SK-N-SH treated with all-trans-retinoic acid at 6 μM for 48 hours (cell line): ENCODE data around the gene FCN3.
"Not testable (repeated sequence)": the region's sequence is repeated elsewhere in the genome, so short reads cannot be mapped to it uniquely, and the experiment has no call there.

Experiments used
- ATAC-seq: fragments of 200-7000 bp; cut with Tn5 transposase; 3 replicates; pipeline ENCODE4 v1.9.1; 2020; ENCODE audit warnings: mild to moderate bottlenecking, moderate library complexity
- ARNTL ChIP-seq: fragments of 450-650 bp; formaldehyde crosslinking; IDR thresholded peaks from 2 replicates; pipeline ENCODE4 v1.5.0; 2020; ENCODE audit warnings: low read depth, mild to moderate bottlenecking, moderate library complexity, borderline replicate concordance
- BACH2 ChIP-seq: fragments of 250-450 bp; sonication (Bioruptor Pico); IDR thresholded peaks from 2 replicates; pipeline ENCODE4 v1.9.0; 2021; ENCODE audit warnings: mild to moderate bottlenecking, borderline replicate concordance
- CREB5 ChIP-seq: fragments of 250-450 bp; sonication (Bioruptor Pico); IDR thresholded peaks from 2 replicates; pipeline ENCODE4 v1.5.1; 2020; ENCODE audit warnings: low read depth, mild to moderate bottlenecking, moderate library complexity
- CSDC2 ChIP-seq: fragments of 250-450 bp; sonication (Bioruptor Pico); IDR thresholded peaks from 2 replicates; pipeline ENCODE4 v1.5.0; 2020; ENCODE audit warnings: mild to moderate bottlenecking, moderate library complexity
- CSRNP3 ChIP-seq: fragments of 250-450 bp; sonication (Bioruptor Pico); IDR thresholded peaks from 2 replicates; pipeline ENCODE4 v1.5.1; 2021; ENCODE audit warnings: mild to moderate bottlenecking, moderate library complexity
- ESRRG ChIP-seq: fragments of 250-450 bp; sonication (Bioruptor Pico); IDR thresholded peaks from 2 replicates; pipeline ENCODE4 v1.6.1; 2021; ENCODE audit warnings: mild to moderate bottlenecking
- GLIS3 ChIP-seq: fragments of 250-450 bp; sonication (Bioruptor Pico); IDR thresholded peaks from 2 replicates; pipeline ENCODE4 v1.5.0; 2020; ENCODE audit warnings: mild to moderate bottlenecking, moderate library complexity
- ISL1 ChIP-seq: fragments of 250-450 bp; sonication (Bioruptor Pico); IDR thresholded peaks from 2 replicates; pipeline ENCODE4 v2.1.2; 2022; ENCODE audit warnings: mild to moderate bottlenecking, moderate library complexity
- OSR1 ChIP-seq: fragments of 250-450 bp; sonication (Bioruptor Pico); IDR thresholded peaks from 2 replicates; pipeline ENCODE4 v1.8.0; 2022; ENCODE audit warnings: moderate library complexity, mild to moderate bottlenecking, inconsistent platforms
- PPARA ChIP-seq: fragments of 250-450 bp; sonication (Bioruptor Pico); IDR thresholded peaks from 2 replicates; pipeline ENCODE4 v1.5.0; 2020; ENCODE audit warnings: mild to moderate bottlenecking, borderline replicate concordance
- RARB ChIP-seq: fragments of 250-450 bp; sonication (Bioruptor Pico); IDR thresholded peaks from 2 replicates; pipeline ENCODE4 v1.8.0; 2021; ENCODE audit warnings: mild to moderate bottlenecking, moderate library complexity
- SNAI2 ChIP-seq: fragments of 250-450 bp; sonication (Bioruptor Pico); IDR thresholded peaks from 2 replicates; pipeline ENCODE4 v1.5.0; 2020; ENCODE audit warnings: mild to moderate bottlenecking, moderate library complexity
- TCF4 ChIP-seq: fragments of 250-450 bp; sonication (Bioruptor Pico); IDR thresholded peaks from 2 replicates; pipeline ENCODE4 v1.8.0; 2021; ENCODE audit warnings: mild to moderate bottlenecking, moderate library complexity, borderline replicate concordance
- TOX ChIP-seq: fragments of 250-450 bp; sonication (Bioruptor Pico); IDR thresholded peaks from 2 replicates; pipeline ENCODE4 v1.8.0; 2021; ENCODE audit warnings: mild to moderate bottlenecking, moderate library complexity, borderline replicate concordance
- TSHZ2 ChIP-seq: fragments of 250-450 bp; sonication (Bioruptor Pico); IDR thresholded peaks from 2 replicates; pipeline ENCODE4 v1.5.0; 2020; ENCODE audit warnings: mild to moderate bottlenecking, moderate library complexity
- ZC3H10 ChIP-seq: fragments of 250-450 bp; sonication (Bioruptor Pico); IDR thresholded peaks from 2 replicates; pipeline ENCODE4 v1.5.1; 2021; ENCODE audit warnings: mild to moderate bottlenecking, moderate library complexity
- ZFP3 ChIP-seq: fragments of 250-450 bp; sonication (Bioruptor Pico); IDR thresholded peaks from 2 replicates; pipeline ENCODE4 v1.5.0; 2020; ENCODE audit warnings: mild to moderate bottlenecking, moderate library complexity
- ZFP30 ChIP-seq: fragments of 450-650 bp; formaldehyde crosslinking; IDR thresholded peaks from 2 replicates; pipeline ENCODE4 v1.5.0; 2022; ENCODE audit warnings: mild to moderate bottlenecking, moderate library complexity
- ZNF565 ChIP-seq: fragments of 450-650 bp; formaldehyde crosslinking; conservative IDR thresholded peaks from 2 replicates; pipeline ENCODE4 v1.5.0; 2020; ENCODE audit warnings: low read depth, mild to moderate bottlenecking, moderate library complexity
- ZNF70 ChIP-seq: fragments of 450-650 bp; formaldehyde crosslinking; IDR thresholded peaks from 2 replicates; pipeline ENCODE4 v1.5.0; 2020; ENCODE audit warnings: mild to moderate bottlenecking, moderate library complexity
- ZNF8 ChIP-seq: fragments of 450-650 bp; formaldehyde crosslinking; IDR thresholded peaks from 2 replicates; pipeline ENCODE4 v1.5.0; 2020; ENCODE audit warnings: mild to moderate bottlenecking, moderate library complexity
- TF ChIP-seq, protein P1 (sequence below): fragments of 250-450 bp; sonication (Bioruptor Pico); IDR thresholded peaks from 2 replicates; pipeline ENCODE4 v1.8.0; 2020; ENCODE audit warnings: mild to moderate bottlenecking, moderate library complexity, borderline replicate concordance

Gene FCN3

GRCh38 chr1:27408151-27408550, 33.5 kb upstream of the FCN3 start:
- ATAC-seq: peak; percentile 13; the same call in 2 of the 3 replicates

DNA sequence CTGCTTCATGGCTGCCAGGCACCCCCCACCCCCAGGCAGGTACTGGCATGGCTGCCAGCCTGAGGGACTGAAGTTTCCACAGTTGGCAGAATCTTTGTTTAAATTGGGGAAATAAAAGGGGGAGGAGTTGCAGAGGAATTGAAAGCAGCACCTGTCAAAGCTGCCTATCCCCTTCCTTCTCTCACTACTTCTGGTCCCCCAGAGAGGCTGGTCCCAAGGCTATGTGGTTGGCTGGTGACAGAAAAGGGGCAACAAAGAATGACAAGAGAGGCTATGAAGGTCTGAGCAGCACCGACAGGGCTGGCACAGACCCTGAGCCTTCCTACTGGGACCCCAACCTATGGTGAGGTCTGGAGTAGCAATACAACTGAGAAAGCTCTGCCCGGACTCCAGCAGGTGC, 32.2 kb upstream of the FCN3 start:
- ATAC-seq: not testable (repeated sequence)

More at GRCh38 chr1:27408151-27408550, 33.5 kb upstream of the FCN3 start:
- no peak for TF ChIP-seq CSDC2
- TF ChIP-seq, protein P1, sequence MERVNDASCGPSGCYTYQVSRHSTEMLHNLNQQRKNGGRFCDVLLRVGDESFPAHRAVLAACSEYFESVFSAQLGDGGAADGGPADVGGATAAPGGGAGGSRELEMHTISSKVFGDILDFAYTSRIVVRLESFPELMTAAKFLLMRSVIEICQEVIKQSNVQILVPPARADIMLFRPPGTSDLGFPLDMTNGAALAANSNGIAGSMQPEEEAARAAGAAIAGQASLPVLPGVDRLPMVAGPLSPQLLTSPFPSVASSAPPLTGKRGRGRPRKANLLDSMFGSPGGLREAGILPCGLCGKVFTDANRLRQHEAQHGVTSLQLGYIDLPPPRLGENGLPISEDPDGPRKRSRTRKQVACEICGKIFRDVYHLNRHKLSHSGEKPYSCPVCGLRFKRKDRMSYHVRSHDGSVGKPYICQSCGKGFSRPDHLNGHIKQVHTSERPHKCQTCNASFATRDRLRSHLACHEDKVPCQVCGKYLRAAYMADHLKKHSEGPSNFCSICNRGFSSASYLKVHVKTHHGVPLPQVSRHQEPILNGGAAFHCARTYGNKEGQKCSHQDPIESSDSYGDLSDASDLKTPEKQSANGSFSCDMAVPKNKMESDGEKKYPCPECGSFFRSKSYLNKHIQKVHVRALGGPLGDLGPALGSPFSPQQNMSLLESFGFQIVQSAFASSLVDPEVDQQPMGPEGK (CRISPR knock-in tag): no peak
- no peak for TF ChIP-seq ZFP3 (CRISPR knock-in tag)
- no peak for TF ChIP-seq ZC3H10 (CRISPR knock-in tag)
- TF ChIP-seq ZNF8 (CRISPR knock-in tag): no peak
- TF ChIP-seq ARNTL (CRISPR knock-in tag): no peak
- no peak for TF ChIP-seq ZFP30 (CRISPR knock-in tag)
- TF ChIP-seq CREB5 (CRISPR knock-in tag): no peak
- TF ChIP-seq SNAI2 (CRISPR knock-in tag): no peak
- no peak for TF ChIP-seq ZNF70 (CRISPR knock-in tag)
- no peak for TF ChIP-seq RARB (CRISPR knock-in tag)
- TF ChIP-seq TOX (CRISPR knock-in tag): no peak
- TF ChIP-seq ESRRG (CRISPR knock-in tag): no peak
- no peak for TF ChIP-seq ZNF565 (CRISPR knock-in tag)

GRCh38 chr1:27406362-27406680, 31.7 kb upstream of the FCN3 start:
- ATAC-seq: no peak
- TF ChIP-seq ZC3H10 (CRISPR knock-in tag): no peak
- TF ChIP-seq BACH2: no peak
- TF ChIP-seq ZNF8 (CRISPR knock-in tag): no peak
- TF ChIP-seq GLIS3: no peak
- no peak for TF ChIP-seq ISL1
- TF ChIP-seq TOX (CRISPR knock-in tag): no peak
- TF ChIP-seq CSDC2: no peak
- no peak for TF ChIP-seq RARB (CRISPR knock-in tag)
- no peak for TF ChIP-seq ZFP3 (CRISPR knock-in tag)
- no peak for TF ChIP-seq ZNF70 (CRISPR knock-in tag)
- TF ChIP-seq, all 23 proteins: peak for 0

DNA sequence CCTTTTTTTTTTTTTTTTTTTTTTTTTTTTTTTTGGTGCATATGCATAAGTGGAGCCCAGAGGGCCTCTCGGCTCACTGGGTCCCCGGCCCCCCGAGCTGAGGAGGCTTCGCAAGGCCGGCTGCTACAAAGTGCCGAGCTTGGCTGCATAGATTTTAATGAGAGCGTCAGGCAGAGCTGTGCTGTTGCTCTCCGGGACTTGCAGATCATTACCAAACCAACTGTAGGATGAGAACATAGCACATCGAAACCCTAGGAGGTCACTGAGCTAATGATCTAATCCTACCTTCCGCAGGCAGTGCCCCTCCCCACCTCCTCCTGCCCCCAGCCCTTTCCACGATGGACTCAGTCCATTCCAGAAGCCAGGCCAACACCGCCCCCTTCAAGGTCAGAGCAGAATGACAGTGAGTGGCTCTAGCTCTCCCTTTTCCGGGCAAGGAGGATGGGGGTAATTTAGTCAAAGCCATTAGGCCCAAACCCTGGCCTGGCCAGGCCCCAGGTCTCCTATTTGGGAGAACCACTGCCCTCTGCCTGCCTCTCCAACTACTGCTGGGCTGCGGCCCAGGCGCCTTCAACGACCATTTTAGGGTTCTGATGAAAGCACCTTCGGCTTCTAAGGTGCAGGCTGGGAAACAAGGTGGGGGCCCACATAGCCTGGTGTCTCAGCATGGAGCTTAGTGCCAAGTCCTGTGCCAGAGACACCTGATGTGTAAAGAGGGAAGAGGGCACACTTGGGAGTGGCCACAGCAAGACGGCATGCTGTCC, 31.2 kb upstream of the FCN3 start:
- ATAC-seq: not testable (repeated sequence)

GRCh38 chr1:27405074-27405473, 30.4 kb upstream of the FCN3 start:
- ATAC-seq: no peak
- TF ChIP-seq CREB5 (CRISPR knock-in tag) (no peak), ZNF70 (CRISPR knock-in tag) (no peak), ARNTL (CRISPR knock-in tag) (no peak), TCF4 (CRISPR knock-in tag) (no peak), ZFP3 (CRISPR knock-in tag) (no peak)
- TF ChIP-seq, all 23 proteins: peak for 0

DNA sequence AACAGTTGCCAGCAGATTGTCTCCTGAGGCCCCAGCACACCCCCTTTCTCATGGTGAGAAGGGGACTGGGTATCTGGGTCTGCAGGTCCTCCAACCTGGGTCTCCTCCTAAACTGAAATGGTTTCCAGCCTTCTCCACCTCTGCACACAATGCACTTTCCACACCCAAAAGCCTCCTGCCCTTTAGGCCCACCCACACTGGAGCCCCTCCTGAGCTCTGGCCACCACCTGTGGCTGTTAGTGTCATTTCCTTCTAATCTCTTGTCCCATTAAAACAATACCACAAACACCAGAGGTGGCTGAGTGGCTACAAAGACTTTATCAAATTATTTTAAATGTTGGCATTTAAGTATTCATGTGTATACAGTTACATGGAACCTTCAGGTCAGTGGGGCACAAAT, 29.3 kb upstream of the FCN3 start:
- ATAC-seq: no peak
- TF ChIP-seq BACH2: no peak
- TF ChIP-seq ZNF565 (CRISPR knock-in tag): no peak
- TF ChIP-seq RARB (CRISPR knock-in tag): no peak
- no peak for TF ChIP-seq ZNF8 (CRISPR knock-in tag)
- TF ChIP-seq ESRRG (CRISPR knock-in tag): no peak
- TF ChIP-seq ZNF70 (CRISPR knock-in tag): no peak
- TF ChIP-seq TSHZ2 (CRISPR knock-in tag): no peak
- no peak for TF ChIP-seq ZFP30 (CRISPR knock-in tag)
- TF ChIP-seq CSRNP3: no peak
- TF ChIP-seq PPARA (CRISPR knock-in tag): no peak
- no peak for TF ChIP-seq TCF4 (CRISPR knock-in tag)
- TF ChIP-seq OSR1: no peak
- TF ChIP-seq CSDC2: no peak
- no peak for TF ChIP-seq GLIS3
